HEK293 (cell line): ENCODE data around the gene ISG15.

Experiments used
- GLI4 ChIP-seq: fragments of 450-650 bp; formaldehyde crosslinking; IDR thresholded peaks from 2 replicates; pipeline ENCODE4 v1.5.1; 2016; ENCODE audit warnings: missing biosample characterization, missing genetic modification characterization
- TRIM28 ChIP-seq: IDR thresholded peaks from 2 replicates; pipeline ENCODE4 v1.6.1; 2011; ENCODE audit warnings: low read length, control low read depth, borderline replicate concordance
- ZNF266 ChIP-seq: fragments of 450-650 bp; formaldehyde crosslinking; IDR thresholded peaks from 2 replicates; pipeline ENCODE4 v1.5.1; 2016; ENCODE audit warnings: missing biosample characterization, missing genetic modification characterization, low read depth
- ZNF561 ChIP-seq: fragments of 450-650 bp; IDR thresholded peaks from 2 replicates; pipeline ENCODE4 v1.5.1; 2018; ENCODE audit warnings: missing biosample characterization, missing genetic modification characterization, borderline replicate concordance
- ZNF571 ChIP-seq: fragments of 450-650 bp; formaldehyde crosslinking; IDR thresholded peaks from 2 replicates; pipeline ENCODE4 v1.5.0; 2017; ENCODE audit warnings: missing biosample characterization, missing genetic modification characterization
- TF ChIP-seq, protein P1 (sequence below): fragments of 450-650 bp; formaldehyde crosslinking; IDR thresholded peaks from 2 replicates; pipeline ENCODE4 v1.5.1; 2016; ENCODE audit warnings: missing biosample characterization, missing genetic modification characterization
- TF ChIP-seq, protein P2 (sequence below): fragments of 450-650 bp; formaldehyde crosslinking; IDR thresholded peaks from 2 replicates; pipeline ENCODE4 v1.5.1; 2016; ENCODE audit warnings: missing biosample characterization, missing genetic modification characterization
- TF ChIP-seq, protein P3 (sequence below): IDR thresholded peaks from 2 replicates; pipeline ENCODE4 v1.6.1; 2011; ENCODE audit warnings: mild to moderate bottlenecking, low read depth, low read length, borderline replicate concordance
- TF ChIP-seq, protein P4 (sequence below): fragments of 450-650 bp; IDR thresholded peaks from 2 replicates; pipeline ENCODE4 v1.5.1; 2018; ENCODE audit warnings: missing biosample characterization, mild to moderate bottlenecking, missing genetic modification characterization
- TF ChIP-seq, protein P5 (sequence below): fragments of 450-650 bp; formaldehyde crosslinking; IDR thresholded peaks from 2 replicates; pipeline ENCODE4 v1.5.1; 2017; ENCODE audit warnings: missing biosample characterization, missing genetic modification characterization

DNA sequence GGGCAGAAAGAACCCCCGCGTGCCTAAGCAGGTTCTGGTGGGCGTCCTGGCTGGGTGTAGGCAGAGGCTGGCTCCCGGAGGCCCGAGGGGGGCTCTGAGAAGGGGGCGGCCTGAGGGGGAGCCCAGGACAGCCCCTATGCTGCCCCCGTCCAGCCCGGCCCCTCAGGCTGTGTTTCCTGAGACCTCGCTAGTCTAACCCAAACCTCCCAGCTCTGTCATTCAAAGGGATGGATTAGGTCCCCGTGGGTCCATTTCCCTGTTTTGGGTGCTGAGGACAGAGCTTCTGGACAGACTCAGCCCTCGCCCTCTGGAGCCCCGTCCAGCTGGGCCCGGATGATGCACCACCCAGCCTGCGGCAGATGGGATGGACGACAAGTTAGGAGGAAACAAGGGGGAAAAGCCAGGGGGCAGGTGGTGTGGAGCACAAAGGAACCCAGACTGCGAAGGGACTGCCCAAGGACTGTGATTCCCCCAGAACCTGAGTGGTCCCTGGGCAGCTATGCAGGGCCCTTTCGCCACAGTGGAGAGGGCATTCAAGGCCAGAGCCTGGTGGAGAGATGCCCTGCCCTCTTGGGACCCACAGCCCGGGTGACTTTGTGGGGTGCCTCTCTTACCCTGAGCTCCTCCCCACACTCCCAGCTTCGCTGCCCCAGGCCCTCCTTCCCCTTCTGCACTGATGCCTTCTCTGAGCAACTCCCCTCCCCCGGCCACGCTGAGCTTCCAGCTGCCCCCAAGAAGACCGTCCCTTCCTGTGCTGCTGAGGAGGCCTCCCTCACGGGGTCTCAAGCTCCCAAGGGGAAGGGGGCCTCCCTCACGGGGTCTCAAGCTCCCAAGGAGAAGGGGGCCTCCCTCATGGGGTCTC lies 16.2 kb upstream of the ISG15 start:
- TF ChIP-seq, protein P1, sequence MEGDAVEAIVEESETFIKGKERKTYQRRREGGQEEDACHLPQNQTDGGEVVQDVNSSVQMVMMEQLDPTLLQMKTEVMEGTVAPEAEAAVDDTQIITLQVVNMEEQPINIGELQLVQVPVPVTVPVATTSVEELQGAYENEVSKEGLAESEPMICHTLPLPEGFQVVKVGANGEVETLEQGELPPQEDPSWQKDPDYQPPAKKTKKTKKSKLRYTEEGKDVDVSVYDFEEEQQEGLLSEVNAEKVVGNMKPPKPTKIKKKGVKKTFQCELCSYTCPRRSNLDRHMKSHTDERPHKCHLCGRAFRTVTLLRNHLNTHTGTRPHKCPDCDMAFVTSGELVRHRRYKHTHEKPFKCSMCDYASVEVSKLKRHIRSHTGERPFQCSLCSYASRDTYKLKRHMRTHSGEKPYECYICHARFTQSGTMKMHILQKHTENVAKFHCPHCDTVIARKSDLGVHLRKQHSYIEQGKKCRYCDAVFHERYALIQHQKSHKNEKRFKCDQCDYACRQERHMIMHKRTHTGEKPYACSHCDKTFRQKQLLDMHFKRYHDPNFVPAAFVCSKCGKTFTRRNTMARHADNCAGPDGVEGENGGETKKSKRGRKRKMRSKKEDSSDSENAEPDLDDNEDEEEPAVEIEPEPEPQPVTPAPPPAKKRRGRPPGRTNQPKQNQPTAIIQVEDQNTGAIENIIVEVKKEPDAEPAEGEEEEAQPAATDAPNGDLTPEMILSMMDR (tag by site-specific recombination) = no peak
- TF ChIP-seq TRIM28 (no peak), ZNF561 (no peak), ZNF266 (tag by site-specific recombination) (no peak), ZNF571 (tag by site-specific recombination) (no peak), GLI4 (tag by site-specific recombination) (peak; percentile 99)
- TF ChIP-seq, protein P2, sequence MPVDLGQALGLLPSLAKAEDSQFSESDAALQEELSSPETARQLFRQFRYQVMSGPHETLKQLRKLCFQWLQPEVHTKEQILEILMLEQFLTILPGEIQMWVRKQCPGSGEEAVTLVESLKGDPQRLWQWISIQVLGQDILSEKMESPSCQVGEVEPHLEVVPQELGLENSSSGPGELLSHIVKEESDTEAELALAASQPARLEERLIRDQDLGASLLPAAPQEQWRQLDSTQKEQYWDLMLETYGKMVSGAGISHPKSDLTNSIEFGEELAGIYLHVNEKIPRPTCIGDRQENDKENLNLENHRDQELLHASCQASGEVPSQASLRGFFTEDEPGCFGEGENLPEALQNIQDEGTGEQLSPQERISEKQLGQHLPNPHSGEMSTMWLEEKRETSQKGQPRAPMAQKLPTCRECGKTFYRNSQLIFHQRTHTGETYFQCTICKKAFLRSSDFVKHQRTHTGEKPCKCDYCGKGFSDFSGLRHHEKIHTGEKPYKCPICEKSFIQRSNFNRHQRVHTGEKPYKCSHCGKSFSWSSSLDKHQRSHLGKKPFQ (tag by site-specific recombination) = no peak
- TF ChIP-seq, protein P3, sequence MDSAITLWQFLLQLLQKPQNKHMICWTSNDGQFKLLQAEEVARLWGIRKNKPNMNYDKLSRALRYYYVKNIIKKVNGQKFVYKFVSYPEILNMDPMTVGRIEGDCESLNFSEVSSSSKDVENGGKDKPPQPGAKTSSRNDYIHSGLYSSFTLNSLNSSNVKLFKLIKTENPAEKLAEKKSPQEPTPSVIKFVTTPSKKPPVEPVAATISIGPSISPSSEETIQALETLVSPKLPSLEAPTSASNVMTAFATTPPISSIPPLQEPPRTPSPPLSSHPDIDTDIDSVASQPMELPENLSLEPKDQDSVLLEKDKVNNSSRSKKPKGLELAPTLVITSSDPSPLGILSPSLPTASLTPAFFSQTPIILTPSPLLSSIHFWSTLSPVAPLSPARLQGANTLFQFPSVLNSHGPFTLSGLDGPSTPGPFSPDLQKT = no peak
- TF ChIP-seq, protein P4, sequence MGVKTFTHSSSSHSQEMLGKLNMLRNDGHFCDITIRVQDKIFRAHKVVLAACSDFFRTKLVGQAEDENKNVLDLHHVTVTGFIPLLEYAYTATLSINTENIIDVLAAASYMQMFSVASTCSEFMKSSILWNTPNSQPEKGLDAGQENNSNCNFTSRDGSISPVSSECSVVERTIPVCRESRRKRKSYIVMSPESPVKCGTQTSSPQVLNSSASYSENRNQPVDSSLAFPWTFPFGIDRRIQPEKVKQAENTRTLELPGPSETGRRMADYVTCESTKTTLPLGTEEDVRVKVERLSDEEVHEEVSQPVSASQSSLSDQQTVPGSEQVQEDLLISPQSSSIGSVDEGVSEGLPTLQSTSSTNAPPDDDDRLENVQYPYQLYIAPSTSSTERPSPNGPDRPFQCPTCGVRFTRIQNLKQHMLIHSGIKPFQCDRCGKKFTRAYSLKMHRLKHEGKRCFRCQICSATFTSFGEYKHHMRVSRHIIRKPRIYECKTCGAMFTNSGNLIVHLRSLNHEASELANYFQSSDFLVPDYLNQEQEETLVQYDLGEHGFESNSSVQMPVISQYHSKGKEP = 0 out of 2 replicates have a peak, but pooled peaks have one; percentile 17
- TF ChIP-seq, protein P5, sequence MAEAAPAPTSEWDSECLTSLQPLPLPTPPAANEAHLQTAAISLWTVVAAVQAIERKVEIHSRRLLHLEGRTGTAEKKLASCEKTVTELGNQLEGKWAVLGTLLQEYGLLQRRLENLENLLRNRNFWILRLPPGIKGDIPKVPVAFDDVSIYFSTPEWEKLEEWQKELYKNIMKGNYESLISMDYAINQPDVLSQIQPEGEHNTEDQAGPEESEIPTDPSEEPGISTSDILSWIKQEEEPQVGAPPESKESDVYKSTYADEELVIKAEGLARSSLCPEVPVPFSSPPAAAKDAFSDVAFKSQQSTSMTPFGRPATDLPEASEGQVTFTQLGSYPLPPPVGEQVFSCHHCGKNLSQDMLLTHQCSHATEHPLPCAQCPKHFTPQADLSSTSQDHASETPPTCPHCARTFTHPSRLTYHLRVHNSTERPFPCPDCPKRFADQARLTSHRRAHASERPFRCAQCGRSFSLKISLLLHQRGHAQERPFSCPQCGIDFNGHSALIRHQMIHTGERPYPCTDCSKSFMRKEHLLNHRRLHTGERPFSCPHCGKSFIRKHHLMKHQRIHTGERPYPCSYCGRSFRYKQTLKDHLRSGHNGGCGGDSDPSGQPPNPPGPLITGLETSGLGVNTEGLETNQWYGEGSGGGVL = peak; percentile 68
